ENCODE measurements around the gene TOMM34.

TOMM34 gene

DNA sequence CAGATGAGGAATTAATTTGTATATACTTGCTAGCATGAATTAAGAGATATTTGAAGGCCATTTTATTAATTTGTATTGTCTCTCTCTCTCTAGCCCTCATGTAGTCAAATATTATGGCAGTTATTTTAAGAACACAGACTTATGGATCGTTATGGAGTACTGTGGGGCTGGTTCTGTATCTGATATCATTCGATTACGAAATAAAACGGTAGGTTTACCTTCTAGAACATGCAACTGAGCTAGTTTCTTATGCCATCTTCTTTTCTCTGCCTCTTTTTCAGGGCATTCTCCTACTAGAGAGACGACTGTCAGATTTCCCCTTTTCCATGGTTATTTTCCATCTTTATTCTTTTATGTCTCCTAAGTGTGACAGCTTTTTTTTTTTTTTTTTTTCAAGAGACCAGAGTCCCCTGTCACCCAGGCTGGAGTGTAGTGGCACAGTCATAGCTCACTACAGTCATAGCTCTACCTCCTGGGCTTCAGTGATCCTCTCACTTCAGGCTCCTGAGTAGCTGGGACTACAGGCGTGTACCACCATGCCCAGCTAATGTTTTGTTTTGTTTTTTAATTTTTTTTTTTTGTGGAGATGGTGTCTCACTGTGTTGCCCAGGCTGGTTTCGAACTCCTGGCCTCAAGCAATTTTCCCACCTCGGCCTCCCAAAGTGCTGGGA, 21.7 kb upstream of the TOMM34 start:
- H3K4me3 ChIP-seq (ENCODE audit: low read length): no peak overlapping the region
- DNase-seq: no peak
- peaks cover 92% of the 10 kb centered on the region for H3K79me2 ChIP-seq (ENCODE audit: low read length)
- H4K20me1 ChIP-seq (ENCODE audit: insufficient read depth, low read length): no peaks in the 10 kb centered on the region
- no peaks in the 10 kb centered on the region for H3K9me2 ChIP-seq (replicated peaks; ENCODE audit: insufficient read depth, low read length)
- peaks cover 41% of the 10 kb centered on the region for H3F3A ChIP-seq (ENCODE audit: insufficient read depth, low read length)
- no peak for TF ChIP-seq EZH2phosphoT487 (IDR thresholded peaks at IDR 0.05; ENCODE audit: low read length)
- TF ChIP-seq, protein P1, sequence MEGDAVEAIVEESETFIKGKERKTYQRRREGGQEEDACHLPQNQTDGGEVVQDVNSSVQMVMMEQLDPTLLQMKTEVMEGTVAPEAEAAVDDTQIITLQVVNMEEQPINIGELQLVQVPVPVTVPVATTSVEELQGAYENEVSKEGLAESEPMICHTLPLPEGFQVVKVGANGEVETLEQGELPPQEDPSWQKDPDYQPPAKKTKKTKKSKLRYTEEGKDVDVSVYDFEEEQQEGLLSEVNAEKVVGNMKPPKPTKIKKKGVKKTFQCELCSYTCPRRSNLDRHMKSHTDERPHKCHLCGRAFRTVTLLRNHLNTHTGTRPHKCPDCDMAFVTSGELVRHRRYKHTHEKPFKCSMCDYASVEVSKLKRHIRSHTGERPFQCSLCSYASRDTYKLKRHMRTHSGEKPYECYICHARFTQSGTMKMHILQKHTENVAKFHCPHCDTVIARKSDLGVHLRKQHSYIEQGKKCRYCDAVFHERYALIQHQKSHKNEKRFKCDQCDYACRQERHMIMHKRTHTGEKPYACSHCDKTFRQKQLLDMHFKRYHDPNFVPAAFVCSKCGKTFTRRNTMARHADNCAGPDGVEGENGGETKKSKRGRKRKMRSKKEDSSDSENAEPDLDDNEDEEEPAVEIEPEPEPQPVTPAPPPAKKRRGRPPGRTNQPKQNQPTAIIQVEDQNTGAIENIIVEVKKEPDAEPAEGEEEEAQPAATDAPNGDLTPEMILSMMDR (IDR thresholded peaks at IDR 0.05; ENCODE audit: low read length): no peak
- TF ChIP-seq EZH2 (optimal IDR thresholded peaks at IDR 0.05; ENCODE audit: low read depth, low read length): no peak
- peaks cover 21% of the 10 kb centered on the region for H3K36me3 ChIP-seq (replicated peaks; ENCODE audit: insufficient read depth, low read length)
- no peak overlapping the region for H3K4me2 ChIP-seq (ENCODE audit: low read depth, low read length)
- H3K4me1 ChIP-seq (ENCODE audit: low read length): peaks cover 45% of the 10 kb centered on the region
- H3K27ac ChIP-seq (ENCODE audit: low read length): no peak overlapping the region
- H3K9ac ChIP-seq (ENCODE audit: low read length): no peak overlapping the region
- no peak overlapping the region for H2AFZ ChIP-seq (ENCODE audit: low read length)
- no peaks in the 10 kb centered on the region for H3K27me3 ChIP-seq (replicated peaks; ENCODE audit: insufficient read depth, low read length)
- H3K9me3 ChIP-seq (replicated peaks; ENCODE audit: insufficient read depth, low read length): no peaks in the 10 kb centered on the region

DNA sequence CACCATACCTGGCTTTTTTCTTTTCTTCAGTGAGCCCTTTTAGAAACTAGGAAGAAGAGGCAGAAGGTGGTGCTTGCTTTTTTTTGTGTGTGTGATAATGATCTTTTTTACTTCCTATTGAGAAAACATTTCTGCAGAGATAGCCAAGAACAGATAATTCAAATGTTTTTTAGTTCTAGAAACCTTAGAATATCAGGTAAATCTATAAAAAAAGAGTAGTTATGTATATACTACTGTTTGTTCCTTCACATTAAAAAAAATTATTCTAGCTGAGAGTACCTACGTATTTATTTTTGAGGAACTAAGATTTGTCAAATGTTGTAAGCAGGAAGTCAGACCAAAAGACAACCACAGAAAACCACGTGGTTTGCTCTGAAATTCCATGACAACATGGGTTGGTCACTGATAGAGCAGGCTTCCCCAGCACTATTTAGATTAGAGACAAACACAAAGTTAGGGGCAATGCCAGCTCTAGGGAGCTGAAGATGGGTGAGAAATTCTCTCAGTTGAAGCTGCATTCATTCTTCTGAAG, 19.0 kb upstream of the TOMM34 start:
- H3K4me2 ChIP-seq (ENCODE audit: low read depth, low read length): peak overlapping the region; percentile 80
- H3K9me3 ChIP-seq (replicated peaks; ENCODE audit: insufficient read depth, low read length): no peaks in the 10 kb centered on the region
- H3K9ac ChIP-seq (ENCODE audit: low read length): peak overlapping the region; percentile 75
- peak; percentile 91 for DNase-seq
- peaks cover 42% of the 10 kb centered on the region for H3F3A ChIP-seq (ENCODE audit: insufficient read depth, low read length)
- TF ChIP-seq, protein P1 (IDR thresholded peaks at IDR 0.05; ENCODE audit: low read length): no peak
- TF ChIP-seq EZH2phosphoT487 (IDR thresholded peaks at IDR 0.05; ENCODE audit: low read length) (no peak), EZH2 (optimal IDR thresholded peaks at IDR 0.05; ENCODE audit: low read depth, low read length) (no peak)
- peaks cover 92% of the 10 kb centered on the region for H3K79me2 ChIP-seq (ENCODE audit: low read length)
- no peaks in the 10 kb centered on the region for H3K9me2 ChIP-seq (replicated peaks; ENCODE audit: insufficient read depth, low read length)
- peak overlapping the region; percentile 43; the same call in 1 of the 2 replicates for H3K4me3 ChIP-seq (ENCODE audit: low read length)
- peaks cover 22% of the 10 kb centered on the region for H3K36me3 ChIP-seq (replicated peaks; ENCODE audit: insufficient read depth, low read length)
- H3K27me3 ChIP-seq (replicated peaks; ENCODE audit: insufficient read depth, low read length): no peaks in the 10 kb centered on the region
- no peaks in the 10 kb centered on the region for H4K20me1 ChIP-seq (ENCODE audit: insufficient read depth, low read length)
- H2AFZ ChIP-seq (ENCODE audit: low read length): no peak overlapping the region
- peaks cover 54% of the 10 kb centered on the region for H3K4me1 ChIP-seq (ENCODE audit: low read length)
- H3K27ac ChIP-seq (ENCODE audit: low read length): peak overlapping the region; percentile 99

DNA sequence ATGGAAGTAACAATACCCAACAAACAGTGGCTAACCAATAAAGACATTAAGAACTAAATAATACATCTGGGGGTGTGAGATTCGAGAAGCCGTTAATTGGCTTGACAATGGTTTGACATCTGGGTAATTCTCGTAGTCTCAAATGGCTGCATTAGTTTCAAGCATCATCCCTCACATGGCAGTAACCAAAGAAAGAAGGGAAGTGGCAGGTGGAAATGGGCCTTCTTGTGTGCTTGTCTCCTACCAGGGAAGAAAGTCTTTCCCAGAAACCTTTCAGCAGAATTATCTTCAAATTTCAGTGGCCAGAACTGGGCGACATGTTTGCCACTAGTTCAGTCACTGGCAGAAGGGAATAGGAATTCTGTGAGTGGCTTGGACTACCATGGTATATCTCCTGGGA, 16.5 kb upstream of the TOMM34 start:
- H4K20me1 ChIP-seq (ENCODE audit: insufficient read depth, low read length): no peaks in the 10 kb centered on the region
- DNase-seq: no peak
- H2AFZ ChIP-seq (ENCODE audit: low read length): no peak overlapping the region
- H3F3A ChIP-seq (ENCODE audit: insufficient read depth, low read length): peaks cover 56% of the 10 kb centered on the region
- no peaks in the 10 kb centered on the region for H3K9me2 ChIP-seq (replicated peaks; ENCODE audit: insufficient read depth, low read length)
- H3K36me3 ChIP-seq (replicated peaks; ENCODE audit: insufficient read depth, low read length): peaks cover 30% of the 10 kb centered on the region
- no peak for TF ChIP-seq EZH2 (optimal IDR thresholded peaks at IDR 0.05; ENCODE audit: low read depth, low read length)
- TF ChIP-seq, protein P1 (IDR thresholded peaks at IDR 0.05; ENCODE audit: low read length): no peak
- TF ChIP-seq EZH2phosphoT487 (IDR thresholded peaks at IDR 0.05; ENCODE audit: low read length): no peak
- H3K4me2 ChIP-seq (ENCODE audit: low read depth, low read length): peak overlapping the region; percentile 80; the same call in 1 of the 2 replicates
- H3K27me3 ChIP-seq (replicated peaks; ENCODE audit: insufficient read depth, low read length): no peaks in the 10 kb centered on the region
- no peak overlapping the region for H3K9ac ChIP-seq (ENCODE audit: low read length)
- H3K79me2 ChIP-seq (ENCODE audit: low read length): peaks cover 90% of the 10 kb centered on the region
- H3K4me1 ChIP-seq (ENCODE audit: low read length): peaks cover 65% of the 10 kb centered on the region
- H3K4me3 ChIP-seq (ENCODE audit: low read length): no peak overlapping the region
- no peaks in the 10 kb centered on the region for H3K9me3 ChIP-seq (replicated peaks; ENCODE audit: insufficient read depth, low read length)
- H3K27ac ChIP-seq (ENCODE audit: low read length): peak overlapping the region; percentile 99; the same call in 1 of the 2 replicates
